Neuronal stem cell (in vitro differentiated cells): ENCODE results near the gene PRKN.

Experiments used
- DNase-seq: peaks from one replicate; pipeline ENCODE4 v3.0.0-alpha.2; 2013; ENCODE audit warnings: low spot score
- H2AFZ ChIP-seq: one replicate; pipeline ENCODE4 v1.6.1; 2013; ENCODE audit warnings: mild to moderate bottlenecking, low read length, inconsistent platforms
- H2AK5ac ChIP-seq: 2 replicates; pipeline ENCODE4 v1.6.1; 2013; ENCODE audit warnings: low read depth, mild to moderate bottlenecking, inconsistent platforms, low read length, moderate library complexity, mixed read lengths
- H2BK120ac ChIP-seq: 2 replicates; pipeline ENCODE4 v1.6.1; 2013; ENCODE audit warnings: low read depth, mild to moderate bottlenecking, inconsistent platforms, low read length, moderate library complexity, mixed read lengths
- H2BK12ac ChIP-seq: one replicate; pipeline ENCODE4 v1.6.1; 2013; ENCODE audit warnings: low read length, inconsistent platforms
- H2BK15ac ChIP-seq: 2 replicates; pipeline ENCODE4 v1.6.1; 2013; ENCODE audit warnings: mild to moderate bottlenecking, low read length, inconsistent platforms, mixed read lengths
- H2BK5ac ChIP-seq: one replicate; pipeline ENCODE4 v1.6.1; 2013; ENCODE audit warnings: inconsistent platforms, mild to moderate bottlenecking, low read length, moderate library complexity
- H3K14ac ChIP-seq: one replicate; pipeline ENCODE4 v1.6.1; 2013; ENCODE audit warnings: low read length, inconsistent platforms
- H3K18ac ChIP-seq: 2 replicates; pipeline ENCODE4 v1.6.1; 2013; ENCODE audit warnings: low read length, inconsistent platforms
- H3K23ac ChIP-seq: 2 replicates; pipeline ENCODE4 v1.6.1; 2013; ENCODE audit warnings: low read depth, mild to moderate bottlenecking, mixed read lengths, low read length, inconsistent platforms; ENCODE audit not compliant: poor library complexity
- H3K27ac ChIP-seq: replicated peaks from 3 replicates; pipeline ENCODE4 v1.5.1; 2013; ENCODE audit warnings: low read length, inconsistent platforms
- H3K27me3 ChIP-seq, 3 experiments: 2 replicates each; pipeline ENCODE4 v1.6.1; 2013; ENCODE audit warnings: low read length in 3 of 3, mild to moderate bottlenecking in 2 of 3, inconsistent platforms in 1 of 3, low read depth in 1 of 3, mixed read lengths in 1 of 3, moderate library complexity in 1 of 3; ENCODE audit not compliant: control insufficient read depth in 3 of 3, insufficient read depth in 3 of 3
- H3K36me3 ChIP-seq, 2 donors: replicated peaks in 1 of 2; 2 replicates each; pipeline ENCODE4 v1.6.1; 2013; ENCODE audit warnings: low read length in 2 of 2; ENCODE audit not compliant: control insufficient read depth in 2 of 2, insufficient read depth in 2 of 2
- H3K4ac ChIP-seq: 2 replicates; pipeline ENCODE4 v1.6.1; 2013; ENCODE audit warnings: inconsistent platforms, mild to moderate bottlenecking, low read length, moderate library complexity
- H3K4me1 ChIP-seq, 2 donors: 1 replicate in 1 of 2; 2 replicates in 1 of 2; pipeline ENCODE4 v1.6.1; 2013; ENCODE audit warnings: low read length in 2 of 2, low read depth in 1 of 2; ENCODE audit not compliant: control insufficient read depth in 2 of 2, insufficient read depth in 1 of 2
- H3K4me2 ChIP-seq: one replicate; pipeline ENCODE4 v1.6.1; 2013; ENCODE audit warnings: mild to moderate bottlenecking, low read length, inconsistent platforms; ENCODE audit not compliant: insufficient read depth, poor library complexity, severe bottlenecking
- H3K4me3 ChIP-seq, 2 donors: 2 replicates each; pipeline ENCODE4 v1.5.1; 2013; ENCODE audit warnings: low read length in 2 of 2, mild to moderate bottlenecking in 2 of 2, inconsistent platforms in 1 of 2, moderate library complexity in 1 of 2
- H3K79me1 ChIP-seq: one replicate; pipeline ENCODE4 v1.6.1; 2013; ENCODE audit warnings: low read depth, mild to moderate bottlenecking, inconsistent platforms, low read length, moderate library complexity
- H3K9ac ChIP-seq: one replicate; pipeline ENCODE4 v1.6.1; 2013; ENCODE audit warnings: mild to moderate bottlenecking, low read depth, low read length, inconsistent platforms; ENCODE audit not compliant: poor library complexity
- H3K9me3 ChIP-seq, 2 donors: replicated peaks in 1 of 2; 2 replicates each; pipeline versions ENCODE3 to v1.6.1; 2013; ENCODE audit warnings: low read length in 2 of 2, mild to moderate bottlenecking in 2 of 2, inconsistent platforms in 1 of 2, low read depth in 1 of 2, mixed read lengths in 1 of 2, moderate library complexity in 1 of 2; ENCODE audit not compliant: control insufficient read depth in 2 of 2, insufficient read depth in 1 of 2
- H4K8ac ChIP-seq: one replicate; pipeline ENCODE4 v1.6.1; 2013; ENCODE audit warnings: low read depth, mild to moderate bottlenecking, inconsistent platforms, low read length, moderate library complexity
- H4K91ac ChIP-seq: one replicate; pipeline ENCODE4 v1.6.1; 2013; ENCODE audit warnings: low read length, low read depth, mild to moderate bottlenecking, inconsistent platforms; ENCODE audit not compliant: poor library complexity
- WGBS, 2 donors: extraction: QIAGEN DNeasy Blood & Tissue Kit; methylation state at CpG; one replicate each; pipeline ENCODE4 v1.1.7; 2013; ENCODE audit warnings: missing lambda C conversion rate in 2 of 2, mixed read lengths in 1 of 2; ENCODE audit not compliant: insufficient read length in 2 of 2, insufficient replicate concordance in 1 of 2; ENCODE audit errors: extremely low coverage in 2 of 2; 5-methylcytosine and 5-hydroxymethylcytosine counted together

PRKN gene

DNA sequence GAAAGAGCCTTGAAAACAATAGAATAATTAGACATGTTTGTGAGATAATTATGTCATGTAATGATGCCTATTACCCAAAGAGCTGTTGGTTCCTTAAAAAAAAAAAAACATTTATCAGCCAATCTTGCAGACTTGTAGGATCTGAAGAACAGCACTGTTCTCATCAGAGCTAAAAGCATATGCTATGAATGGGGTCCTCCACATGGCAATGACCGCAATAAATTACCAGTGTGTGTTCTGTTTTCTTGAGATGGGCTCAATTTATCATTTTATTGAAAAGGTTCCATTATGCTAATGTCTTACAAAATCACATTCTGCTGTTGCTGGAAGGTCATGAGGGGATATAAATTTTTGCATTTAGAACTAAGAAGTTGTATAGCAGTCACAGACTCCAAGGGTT, 484.7 kb downstream of the PRKN start:
- no peak overlapping the region for H4K91ac ChIP-seq
- no peak overlapping the region for H3K18ac ChIP-seq
- H3K79me1 ChIP-seq = no peaks in the 10 kb centered on the region
- no peak overlapping the region for H3K4me2 ChIP-seq
- H3K4me1 ChIP-seq = peaks cover 2% of the 10 kb centered on the region in 2 donors
- no peak overlapping the region for H3K27ac ChIP-seq
- H3K9ac ChIP-seq = no peak overlapping the region
- no peak overlapping the region for H2AFZ ChIP-seq
- no peaks in the 10 kb centered on the region for H3K27me3 ChIP-seq
- no peaks in the 10 kb centered on the region for H3K36me3 ChIP-seq
- no peak overlapping the region for H3K23ac ChIP-seq
- DNase-seq = no peak
- H3K4me3 ChIP-seq = no peak overlapping the region
- H2BK15ac ChIP-seq = no peak overlapping the region
- WGBS, 2 donors = no CpG with 5 or more reads among the region's 1 CpG
- H2BK120ac ChIP-seq = no peak overlapping the region
- H2AK5ac ChIP-seq = no peak overlapping the region
- H2BK5ac ChIP-seq = no peak overlapping the region
- no peaks in the 10 kb centered on the region for H3K9me3 ChIP-seq
- H2BK12ac ChIP-seq = no peak overlapping the region
- H3K14ac ChIP-seq = no peak overlapping the region
- no peak overlapping the region for H4K8ac ChIP-seq
- H3K4ac ChIP-seq = no peak overlapping the region

GRCh38 chr6:162239330-162239729, 488.2 kb downstream of the PRKN start:
- Histone ChIP-seq H2AK5ac (no peak overlapping the region), H3K9me3 (no peaks in the 10 kb centered on the region)
- WGBS, 2 donors = no CpG with 5 or more reads among the region's 9 CpGs

GRCh38 chr6:162238675-162239074, 488.9 kb downstream of the PRKN start:
- Histone ChIP-seq H3K9ac (no peak overlapping the region), H3K36me3 (no peaks in the 10 kb centered on the region), H3K4me3 (no peak overlapping the region), H3K4me2 (no peak overlapping the region), H2BK5ac (no peak overlapping the region), H3K27ac (no peak overlapping the region), H2BK120ac (no peak overlapping the region), H3K27me3 (no peaks in the 10 kb centered on the region), H2AFZ (no peak overlapping the region), H3K23ac (no peak overlapping the region), H2BK15ac (no peak overlapping the region), H3K9me3 (no peaks in the 10 kb centered on the region), H3K4ac (no peak overlapping the region), H3K4me1 (peaks cover 5% of the 10 kb centered on the region in 2 donors), H3K18ac (peak overlapping the region; percentile 65), H4K8ac (no peak overlapping the region), H3K14ac (no peak overlapping the region), H2BK12ac (no peak overlapping the region), H2AK5ac (no peak overlapping the region), H4K91ac (no peak overlapping the region), H3K79me1 (no peaks in the 10 kb centered on the region)
- no peak for DNase-seq
- no CpG with 5 or more reads among the region's 8 CpGs for WGBS, 2 donors

More at GRCh38 chr6:162239330-162239729, 488.2 kb downstream of the PRKN start:
- Histone ChIP-seq H2BK15ac (no peak overlapping the region), H3K27me3 (no peaks in the 10 kb centered on the region), H4K8ac (no peak overlapping the region), H3K27ac (no peak overlapping the region), H2BK12ac (no peak overlapping the region), H2AFZ (no peak overlapping the region), H3K18ac (no peak overlapping the region), H3K23ac (no peak overlapping the region), H2BK120ac (no peak overlapping the region), H3K36me3 (no peaks in the 10 kb centered on the region), H3K14ac (no peak overlapping the region), H3K4ac (no peak overlapping the region), H3K4me3 (no peak overlapping the region), H4K91ac (no peak overlapping the region), H3K9ac (no peak overlapping the region), H3K4me1 (peaks cover 5% of the 10 kb centered on the region in 2 donors), H3K4me2 (no peak overlapping the region), H3K79me1 (no peaks in the 10 kb centered on the region), H2BK5ac (no peak overlapping the region)
- DNase-seq = no peak

- Histone ChIP-seq H2BK15ac (no peak overlapping the region), H3K27me3 (no peaks in the 10 kb centered on the region), H2BK12ac (no peak overlapping the region), H3K36me3 (no peaks in the 10 kb centered on the region), H2AK5ac (no peak overlapping the region), H2BK5ac (no peak overlapping the region), H3K4ac (no peak overlapping the region), H3K4me1 (peaks cover 5% of the 10 kb centered on the region in 2 donors), H4K91ac (no peak overlapping the region), H3K79me1 (no peaks in the 10 kb centered on the region), H3K23ac (no peak overlapping the region), H2BK120ac (no peak overlapping the region), H3K4me3 (no peak overlapping the region), H4K8ac (no peak overlapping the region), H3K14ac (no peak overlapping the region), H3K18ac (no peak overlapping the region), H2AFZ (no peak overlapping the region), H3K9ac (no peak overlapping the region), H3K27ac (no peak overlapping the region), H3K9me3 (no peaks in the 10 kb centered on the region), H3K4me2 (no peak overlapping the region)
- no CpG with 5 or more reads among the region's 1 CpG for WGBS, 2 donors
- DNase-seq = no peak
Observed at GRCh38 chr6:162237331-162237730, 490.2 kb downstream of the PRKN start.
